ENCODE measurements around the gene GATA1.

GRCh38 chrX:48781705-48782104, 4.7 kb upstream of the GATA1 start:
- TF ChIP-seq CTCF (IDR thresholded peaks at IDR 0.05) = no peak
- no peak for TF ChIP-seq POLR2A (IDR thresholded peaks at IDR 0.05)

Measured in uterus (tissue), 2 donors.